GM10248 (cell line): ENCODE results near the gene ASB1.

Experiments
- CTCF ChIA-PET: fragments of 300-600 bp; sonication (Branson Sonifier 250); formaldehyde crosslinking; extraction: SDS; loops from one replicate; lab custom pipeline; 2021; ENCODE audit warnings: antibody characterized with exemption; lab: Yijun Ruan, JAX
- POLR2A ChIA-PET: fragments of 350-650 bp; sonication (Branson Sonifier 250); formaldehyde crosslinking; extraction: SDS; loops from one replicate; lab custom pipeline; 2020; ENCODE audit warnings: antibody characterized with exemption; lab: Yijun Ruan, JAX
- DNase-seq: peaks from one replicate; pipeline ENCODE4 v3.0.0; 2012; ENCODE audit errors: extremely low spot score
- CTCF ChIP-seq: IDR thresholded peaks from 2 replicates; pipeline ENCODE4 v1.5.1; 2012; ENCODE audit warnings: mild to moderate bottlenecking, low read depth; ENCODE audit errors: extremely low read depth, missing control alignments, control extremely low read depth

ASB1 gene

GRCh38 chr2:238450440-238450861 lies 23.7 kb downstream of the ASB1 start:
- DNase-seq, result no peak
- CTCF ChIA-PET, result no interaction called here
- no peak for TF ChIP-seq CTCF
- POLR2A ChIA-PET, result no interaction called here

DNA sequence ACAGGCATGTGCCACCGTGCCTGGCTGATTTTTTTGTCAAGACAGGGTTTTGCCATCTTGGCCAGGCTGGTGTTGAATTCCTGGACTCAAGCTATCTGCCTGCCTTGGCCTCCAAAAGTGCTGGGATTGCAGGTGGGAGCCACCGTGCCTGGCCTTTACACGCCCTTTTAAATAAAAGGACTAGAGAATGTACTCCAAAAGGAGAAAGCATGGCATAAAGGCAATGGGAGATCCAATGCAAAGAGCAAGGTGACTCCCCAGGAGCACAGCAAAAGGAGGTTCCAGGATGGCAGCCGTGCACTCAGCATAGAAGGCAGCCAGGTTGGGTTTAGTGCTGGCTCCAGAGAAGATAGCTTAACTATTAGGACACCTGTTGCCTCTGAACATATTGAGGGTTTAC lies 27.1 kb downstream of the ASB1 start:
- CTCF ChIA-PET, result no interaction called here
- no peak for TF ChIP-seq CTCF
- POLR2A ChIA-PET, result no interaction called here
- no peak for DNase-seq

DNA sequence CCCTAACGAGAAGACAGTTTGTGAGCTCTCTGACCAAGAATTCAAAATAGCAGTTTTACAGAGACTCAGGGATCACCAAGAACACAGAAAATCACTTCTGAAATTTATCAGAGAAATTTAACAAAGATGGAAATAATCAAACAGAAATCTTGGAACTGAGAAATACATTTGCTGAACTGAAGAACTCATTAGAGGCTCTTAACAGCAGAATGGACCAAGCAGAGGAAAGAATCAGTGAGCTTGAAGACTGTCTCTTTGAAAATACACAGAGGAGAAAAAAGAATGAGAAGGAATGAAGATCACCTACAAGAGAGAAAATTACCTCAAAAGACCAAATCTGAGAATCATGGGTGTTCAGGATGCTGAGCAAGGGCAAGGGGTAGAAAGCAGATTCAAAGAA lies 29.7 kb downstream of the ASB1 start:
- no peak for TF ChIP-seq CTCF
- no peak for DNase-seq
- POLR2A ChIA-PET, result no interaction called here
- CTCF ChIA-PET, result interaction anchor here (1.3 kb wide), 1 partner anchor 57 kb away, joined by 3 read pairs; no protein-coding TSS in a partner anchor

GRCh38 chr2:238456970-238457926 lies 30.5 kb downstream of the ASB1 start:
- ChIA-PET CTCF (interaction anchor here (1.3 kb wide), 1 partner anchor 56 kb away, joined by 3 read pairs; no protein-coding TSS in a partner anchor), POLR2A (no interaction called here)
- no peak for TF ChIP-seq CTCF
- no peak for DNase-seq

DNA sequence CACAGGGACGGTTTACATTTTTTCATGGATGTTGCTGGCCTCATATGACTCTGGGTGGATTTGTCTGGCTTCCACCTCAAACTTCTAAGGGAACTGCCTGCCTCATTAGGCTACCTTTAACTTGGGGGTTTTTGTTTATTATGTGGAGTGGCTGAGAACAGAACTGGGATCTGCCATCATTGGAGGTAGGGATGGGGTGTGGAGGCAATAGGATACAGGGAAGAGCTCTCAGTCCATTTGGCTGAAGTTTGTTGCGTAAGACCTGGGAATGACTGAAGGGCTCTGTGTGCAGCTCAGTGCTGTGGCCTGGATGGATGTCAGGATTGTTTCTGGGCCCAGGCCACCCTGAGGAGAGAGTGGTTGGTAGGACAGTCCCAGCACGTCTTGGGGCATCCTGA lies 31.2 kb downstream of the ASB1 start:
- no peak for TF ChIP-seq CTCF
- ChIA-PET POLR2A (no interaction called here), CTCF (no interaction called here)
- DNase-seq, result no peak

DNA sequence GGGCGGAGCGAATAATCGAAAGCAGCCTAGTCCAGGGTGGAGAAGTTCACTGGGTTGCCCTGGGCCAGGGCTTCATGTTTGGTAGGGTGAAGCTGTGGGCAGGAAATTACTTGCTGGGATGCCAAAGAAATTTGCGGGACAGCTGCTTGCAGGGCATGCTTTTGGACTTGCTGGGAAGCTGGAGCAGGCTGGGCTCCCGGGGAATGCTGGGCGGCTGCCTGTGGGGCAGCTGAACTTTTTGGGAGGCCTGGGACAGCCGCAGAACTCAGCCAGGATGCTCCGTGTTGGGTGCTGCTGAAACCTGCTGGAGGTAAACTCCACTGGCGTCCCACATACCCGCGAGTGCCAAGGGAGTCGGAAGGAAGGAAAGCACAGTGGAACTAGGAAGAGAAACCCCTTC lies 31.9 kb downstream of the ASB1 start:
- DNase-seq, result no peak
- CTCF ChIA-PET, result no interaction called here
- POLR2A ChIA-PET, result no interaction called here
- TF ChIP-seq CTCF, result no peak
